GM12878 (cell line): Measurements from ENCODE around the gene BAZ2A. TPM values are rescaled to one million over a fixed set of nuclear protein-coding genes. Genes with fewer than 3 reads are reported as not detected.

Source experiments
- ATAC-seq: fragments of 200-7000 bp; cut with Tn5 transposase; 3 replicates; pipeline ENCODE4 v1.9.1; 2020; ENCODE audit warnings: mild to moderate bottlenecking, moderate library complexity
- BruUV-seq: library from RNA; stranded (reverse); fragments of 400-500 nt; replicated peaks from 2 replicates; lab custom pipeline; 2021; lab: Mats Ljungman, UMichigan
- CTCF ChIA-PET: fragments of 300-600 bp; sonication (Branson Sonifier 250); formaldehyde crosslinking; extraction: SDS; loops from one replicate; lab custom pipeline; 2021; ENCODE audit warnings: inconsistent platforms; lab: Yijun Ruan, JAX
- POLR2A ChIA-PET: fragments of 350-600 bp; formaldehyde crosslinking; extraction: SDS; loops from one replicate; lab custom pipeline; 2021; ENCODE audit warnings: inconsistent platforms; lab: Charles Lee
- RAD21 ChIA-PET: fragments of 300-600 bp; sonication (Branson Sonifier 250); formaldehyde crosslinking; loops from one replicate; lab custom pipeline; 2023; ENCODE audit warnings: antibody characterized with exemption; ENCODE audit not compliant: unreplicated experiment; lab: Charles Lee
- SMC1A ChIA-PET: fragments of 300-600 bp; sonication (Branson Sonifier 250); formaldehyde crosslinking; loops from one replicate; lab custom pipeline; 2023; ENCODE audit not compliant: unreplicated experiment, uncharacterized antibody; lab: Charles Lee
- DNase-seq: peaks from one replicate; pipeline ENCODE4 v3.0.0-alpha.2; 2011; ENCODE audit warnings: low read depth, low spot score
- FAIRE-seq: peaks from 3 replicates; lab custom pipeline; 2011; peaks lifted over from hg19 to GRCh38; lab: Jason Lieb, UNC
- H2AFZ ChIP-seq: 2 replicates; pipeline ENCODE4 v1.6.0; 2011; ENCODE audit warnings: low read depth, low read length, control low read depth; ENCODE audit not compliant: control insufficient read depth
- H3K27ac ChIP-seq: 2 replicates; pipeline ENCODE4 v1.5.1; 2011; ENCODE audit warnings: control low read depth; ENCODE audit not compliant: control insufficient read depth, insufficient read depth
- H3K27me3 ChIP-seq, 2 experiments: replicated peaks in 1 of 2; 2 replicates each; pipeline versions ENCODE4 v1.6.0 to v1.6.1; 2011; ENCODE audit warnings: low read length in 1 of 2; ENCODE audit not compliant: control insufficient read depth in 2 of 2, insufficient read depth in 2 of 2
- H3K36me3 ChIP-seq, 2 experiments: 2 replicates each; pipeline ENCODE4 v1.5.1; 2011; ENCODE audit warnings: low read length in 1 of 2; ENCODE audit not compliant: control insufficient read depth in 2 of 2, insufficient read depth in 2 of 2
- H3K4me1 ChIP-seq: 2 replicates; pipeline ENCODE4 v1.6.1; 2011; ENCODE audit warnings: mild to moderate bottlenecking, low read length, moderate library complexity, mixed read lengths; ENCODE audit not compliant: control insufficient read depth, insufficient read depth
- H3K4me2 ChIP-seq: 2 replicates; pipeline ENCODE4 v1.6.0; 2011; ENCODE audit warnings: control low read depth; ENCODE audit not compliant: control insufficient read depth, insufficient read depth
- H3K4me3 ChIP-seq: fragments of 200-600 bp; sonication (generic); 2 replicates; pipeline ENCODE4 v1.5.1; 2016
- H3K79me2 ChIP-seq: 2 replicates; pipeline ENCODE4 v1.6.0; 2011; ENCODE audit warnings: low read length; ENCODE audit not compliant: control insufficient read depth, insufficient read depth
- H3K9ac ChIP-seq: 2 replicates; pipeline ENCODE4 v1.8.0; 2011; ENCODE audit warnings: low read length, control low read depth, mixed read lengths; ENCODE audit not compliant: control insufficient read depth, insufficient read depth
- H3K9me3 ChIP-seq: replicated peaks from 3 replicates; pipeline ENCODE4 v1.5.1; 2011; ENCODE audit warnings: mild to moderate bottlenecking, low read length; ENCODE audit not compliant: control insufficient read depth, insufficient read depth
- H4K20me1 ChIP-seq: 2 replicates; pipeline ENCODE4 v1.6.0; 2011; ENCODE audit not compliant: control insufficient read depth, insufficient read depth
- HCFC1 ChIP-seq: fragments of 150-350 bp; IDR thresholded peaks from 2 replicates; pipeline ENCODE4 v1.6.1; 2014; ENCODE audit warnings: low read length
- KAT2A ChIP-seq: conservative IDR thresholded peaks from 2 replicates; pipeline ENCODE4 v1.6.1; 2011; ENCODE audit warnings: low read depth, low read length; ENCODE audit not compliant: control insufficient read depth
- STAT1 ChIP-seq: fragments of 450-650 bp; conservative IDR thresholded peaks from 2 replicates; pipeline ENCODE4 v1.6.1; 2014; ENCODE audit warnings: antibody characterized with exemption, mild to moderate bottlenecking
- ZBED1 ChIP-seq: IDR thresholded peaks from 2 replicates; pipeline ENCODE4 v1.6.1; 2016; ENCODE audit warnings: borderline replicate concordance
- ZBTB4 ChIP-seq: fragments of 450-650 bp; formaldehyde crosslinking; IDR thresholded peaks from 2 replicates; pipeline ENCODE4 v1.4.0; 2022; ENCODE audit warnings: mild to moderate bottlenecking, moderate library complexity
- WGBS: methylation state at CpG from one replicate; pipeline ENCODE4 v1.1.6; 2016; ENCODE audit warnings: low lambda C conversion rate; ENCODE audit not compliant: insufficient replicate concordance, insufficient coverage; ENCODE audit errors: missing lambda C conversion rate; 5-methylcytosine and 5-hydroxymethylcytosine counted together
- in situ Hi-C: fragments of 300-500 bp; cut with MboI; formaldehyde crosslinking; loops from 9 replicates; pipeline ENCODE4 v1.14.3; 2018; ENCODE audit warnings: mixed read lengths
- intact Hi-C: fragments of 100-400 bp; cut with micrococcal nuclease; formaldehyde crosslinking; loops from one replicate; pipeline ENCODE4 v1.14.2; 2022; ENCODE audit not compliant: unreplicated experiment
- polyA plus RNA-seq, 11 experiments: library from polyadenylated mRNA; depleted of rRNA in 4 of 11; unstranded in 6 of 11; stranded (reverse) in 5 of 11; fragments of >200 nt; fragmentation: Nextera tagmentation in 4 of 11; fragmentation: Illumina TruSeq in 1 of 11; extraction: Ambion mirVana in 4 of 11; extraction: Trizol in 1 of 11; gene quantifications; 1 replicate in 1 of 11; 2 replicates in 10 of 11; pipeline versions ENCODE4 v1.2.1 to v1.2.3, GENCODE V29; 2011 to 2016; ENCODE audit warnings: inconsistent platforms in 2 of 11, missing spikeins in 2 of 11, low read depth in 1 of 11
- total RNA-seq, 4 experiments: library from RNA; depleted of rRNA in 3 of 4; stranded (reverse); fragments of >200 nt in 3 of 4; fragmentation: Illumina TruSeq in 1 of 4; extraction: Trizol in 1 of 4; gene quantifications; 2 replicates each; pipeline versions ENCODE4 v1.2.1 to v1.2.3, GENCODE V29; 2013 to 2021
- TF ChIP-seq, protein P1 (sequence below): IDR thresholded peaks from 2 replicates; pipeline ENCODE4 v1.6.1; 2012; ENCODE audit warnings: low read depth, low read length, improper control_type of control experiment

The BAZ2A gene
- total and polyA plus RNA-seq, 10 of the 15 experiments (the other 5 are each of a cell fraction or from before 2014, with no cell fraction given), result 4.8 to 90.2 (median 29.9) TPM

GRCh38 chr12:56670836-56671235 is 40.7 kb upstream of the BAZ2A start:
- no peaks in the 10 kb centered on the region for H3K4me1 ChIP-seq
- H4K20me1 ChIP-seq, result no peaks in the 10 kb centered on the region
- intact Hi-C loops, result no loop called here
- no TSS peak for BruUV-seq
- no peak overlapping the region for H3K4me2 ChIP-seq
- CTCF ChIA-PET, result interaction anchor here (1.3 kb wide), 1 partner anchor 11 kb away, joined by 3 read pairs; no protein-coding TSS in a partner anchor
- no peak for FAIRE-seq
- SMC1A ChIA-PET, result interaction anchor here (1.2 to 3.0 kb wide), 6 partner anchors 9 to 45 kb away, joined by 3 to 15 read pairs (median 4); no protein-coding TSS in a partner anchor
- no peak overlapping the region for H3K4me3 ChIP-seq
- no peak overlapping the region for H3K27ac ChIP-seq
- POLR2A ChIA-PET, result interaction anchor here (1.2 to 2.4 kb wide), 5 partner anchors 9 to 52 kb away, joined by 3 to 8 read pairs (median 4); no protein-coding TSS in a partner anchor
- H2AFZ ChIP-seq, result no peak overlapping the region
- no peaks in the 10 kb centered on the region for H3K27me3 ChIP-seq
- in situ Hi-C loops, result no loop called here
- TF ChIP-seq KAT2A, result no peak
- no peak for TF ChIP-seq STAT1
- peaks cover 46% of the 10 kb centered on the region for H3K79me2 ChIP-seq
- no peak for DNase-seq
- 96% methylated on average over 4 of the region's 4 CpGs for WGBS
- no peak for ATAC-seq
- RAD21 ChIA-PET, result no interaction called here
- peaks cover 12 to 46% of the 10 kb centered on the region in 2 experiments for H3K36me3 ChIP-seq
- H3K9ac ChIP-seq, result no peak overlapping the region
- no peaks in the 10 kb centered on the region for H3K9me3 ChIP-seq

- Histone ChIP-seq H4K20me1 (no peaks in the 10 kb centered on the region), H3K27ac (no peak overlapping the region), H2AFZ (no peak overlapping the region), H3K36me3 (peaks cover 15 to 56% of the 10 kb centered on the region in 2 experiments), H3K4me1 (no peaks in the 10 kb centered on the region), H3K79me2 (peaks cover 27% of the 10 kb centered on the region), H3K4me3 (no peak overlapping the region), H3K4me2 (no peak overlapping the region), H3K9me3 (no peaks in the 10 kb centered on the region), H3K9ac (no peak overlapping the region), H3K27me3 (no peaks in the 10 kb centered on the region)
- intact Hi-C loops, result no loop called here
- FAIRE-seq (no peak), ATAC-seq (no peak), DNase-seq (no peak)
- ChIA-PET CTCF (interaction anchor here (1.2 kb wide), 1 partner anchor 16 kb away, joined by 3 read pairs; no protein-coding TSS in a partner anchor), RAD21 (interaction anchor here (0.6 to 1.7 kb wide), 2 partner anchors 9 to 15 kb away, joined by 3 to 4 read pairs; no protein-coding TSS in a partner anchor), SMC1A (interaction anchor here (1.0 to 3.0 kb wide), 4 partner anchors 9 to 57 kb away, joined by 3 to 15 read pairs (median 4); partner anchors contain the start of gene NACA), POLR2A (interaction anchor here (0.9 kb wide), 1 partner anchor 11 kb away, joined by 3 read pairs; no protein-coding TSS in a partner anchor)
- WGBS, result 37% methylated on average over 2 of the region's 2 CpGs
- no peak for TF ChIP-seq HCFC1
- no peak for TF ChIP-seq ZBTB4 (CRISPR knock-in tag)
- TF ChIP-seq ZBED1, result no peak
- TF ChIP-seq, protein P1, sequence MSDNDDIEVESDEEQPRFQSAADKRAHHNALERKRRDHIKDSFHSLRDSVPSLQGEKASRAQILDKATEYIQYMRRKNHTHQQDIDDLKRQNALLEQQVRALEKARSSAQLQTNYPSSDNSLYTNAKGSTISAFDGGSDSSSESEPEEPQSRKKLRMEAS, result no peak
- BruUV-seq, result no TSS peak
- in situ Hi-C loops, result no loop called here
Observed at GRCh38 chr12:56668197-56668457, 38.0 kb upstream of the BAZ2A start.
